Measurements from ENCODE around the gene TSBP1.

DNA sequence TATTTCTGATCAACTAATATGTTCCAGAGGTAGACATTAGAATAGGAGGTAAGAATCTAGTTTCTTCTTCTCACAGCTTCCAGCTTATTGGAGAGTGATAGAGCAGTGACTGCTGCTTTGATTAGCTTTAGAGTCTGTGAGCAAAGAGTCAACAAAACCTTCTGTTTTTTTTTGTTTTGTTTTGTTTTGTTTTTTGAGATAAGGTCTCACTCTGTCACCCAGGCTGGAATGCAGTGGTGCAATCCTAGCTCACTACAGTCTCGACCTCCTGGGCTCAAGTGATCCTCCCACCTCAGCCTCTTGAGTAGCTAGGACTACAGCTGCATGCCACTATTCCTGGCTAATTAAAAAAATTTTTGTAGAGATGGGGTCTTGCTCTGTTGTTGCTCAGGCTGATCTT, 39.3 kb downstream of the TSBP1 start:
- TF ChIP-seq, protein P1, sequence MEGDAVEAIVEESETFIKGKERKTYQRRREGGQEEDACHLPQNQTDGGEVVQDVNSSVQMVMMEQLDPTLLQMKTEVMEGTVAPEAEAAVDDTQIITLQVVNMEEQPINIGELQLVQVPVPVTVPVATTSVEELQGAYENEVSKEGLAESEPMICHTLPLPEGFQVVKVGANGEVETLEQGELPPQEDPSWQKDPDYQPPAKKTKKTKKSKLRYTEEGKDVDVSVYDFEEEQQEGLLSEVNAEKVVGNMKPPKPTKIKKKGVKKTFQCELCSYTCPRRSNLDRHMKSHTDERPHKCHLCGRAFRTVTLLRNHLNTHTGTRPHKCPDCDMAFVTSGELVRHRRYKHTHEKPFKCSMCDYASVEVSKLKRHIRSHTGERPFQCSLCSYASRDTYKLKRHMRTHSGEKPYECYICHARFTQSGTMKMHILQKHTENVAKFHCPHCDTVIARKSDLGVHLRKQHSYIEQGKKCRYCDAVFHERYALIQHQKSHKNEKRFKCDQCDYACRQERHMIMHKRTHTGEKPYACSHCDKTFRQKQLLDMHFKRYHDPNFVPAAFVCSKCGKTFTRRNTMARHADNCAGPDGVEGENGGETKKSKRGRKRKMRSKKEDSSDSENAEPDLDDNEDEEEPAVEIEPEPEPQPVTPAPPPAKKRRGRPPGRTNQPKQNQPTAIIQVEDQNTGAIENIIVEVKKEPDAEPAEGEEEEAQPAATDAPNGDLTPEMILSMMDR (IDR thresholded peaks at IDR 0.05): no peak
- no peak for TF ChIP-seq POLR2A (IDR thresholded peaks at IDR 0.05)

Measured in body of pancreas (tissue), 4 donors.